GM23338 (cell line): ENCODE results near the gene CRAMP1. TPM values are rescaled to one million over a fixed set of nuclear protein-coding genes. Genes with fewer than 3 reads are reported as not detected.

Experiments used
- ATAC-seq: fragments of 200-7000 bp; cut with Tn5 transposase; 3 replicates; pipeline ENCODE4 v1.9.1; 2020
- DNase-seq: peaks from one replicate; pipeline ENCODE4 v3.0.0-alpha.2; 2015; ENCODE audit warnings: low spot score
- H2AFZ ChIP-seq: fragments of 200-600 bp; sonication (generic); 2 replicates; pipeline ENCODE4 v1.8.0; 2016; ENCODE audit warnings: antibody characterized with exemption, mild to moderate bottlenecking, moderate library complexity
- H3F3A ChIP-seq: fragments of 200-600 bp; sonication (generic); replicated peaks from 2 replicates; pipeline ENCODE4 v1.8.0; 2017; ENCODE audit warnings: antibody characterized with exemption, mixed run types, low read depth
- H3K27ac ChIP-seq: fragments of 200-600 bp; sonication (generic); 2 replicates; pipeline ENCODE4 v1.6.1; 2016; ENCODE audit warnings: low read depth
- H3K27me3 ChIP-seq: fragments of 200-600 bp; sonication (generic); 2 replicates; pipeline ENCODE4 v1.8.0; 2016; ENCODE audit warnings: mild to moderate bottlenecking, mixed run types, moderate library complexity; ENCODE audit not compliant: insufficient read depth
- H3K36me3 ChIP-seq: fragments of 200-600 bp; sonication (generic); 2 replicates; pipeline ENCODE4 v1.8.0; 2016; ENCODE audit warnings: mild to moderate bottlenecking; ENCODE audit not compliant: insufficient read depth
- H3K4me1 ChIP-seq: fragments of 200-600 bp; sonication (generic); 2 replicates; pipeline ENCODE4 v1.8.0; 2016; ENCODE audit warnings: mild to moderate bottlenecking, moderate library complexity; ENCODE audit not compliant: insufficient read depth
- H3K4me2 ChIP-seq: fragments of 200-600 bp; sonication (generic); 2 replicates; pipeline ENCODE4 v1.7.1; 2017; ENCODE audit warnings: mixed run types
- H3K4me3 ChIP-seq: fragments of 200-600 bp; sonication (generic); 2 replicates; pipeline ENCODE4 v1.6.1; 2016; ENCODE audit warnings: mixed run types
- H3K79me2 ChIP-seq: fragments of 200-600 bp; sonication (generic); replicated peaks from 2 replicates; pipeline ENCODE4 v1.8.0; 2017; ENCODE audit warnings: mild to moderate bottlenecking; ENCODE audit not compliant: insufficient read depth
- H3K9me2 ChIP-seq: fragments of 200-600 bp; sonication (generic); 2 replicates; pipeline ENCODE4 v1.8.0; 2017; ENCODE audit not compliant: insufficient read depth
- H4K20me1 ChIP-seq: fragments of 200-600 bp; sonication (generic); replicated peaks from 2 replicates; pipeline ENCODE4 v1.8.0; 2017; ENCODE audit warnings: mild to moderate bottlenecking; ENCODE audit not compliant: insufficient read depth
- H3K27ac Mint-ChIP-seq: 2 replicates; pipeline ENCODE4 v1.8.0; 2020; ENCODE audit warnings: inconsistent platforms, mild to moderate bottlenecking, moderate library complexity, mixed read lengths
- H3K27me3 Mint-ChIP-seq: 3 replicates; pipeline ENCODE4 v1.8.0; 2022; ENCODE audit warnings: low read depth, mild to moderate bottlenecking, moderate library complexity, mixed read lengths, inconsistent platforms; ENCODE audit not compliant: insufficient read depth, poor library complexity
- H3K36me3 Mint-ChIP-seq: 3 replicates; pipeline ENCODE4 v1.8.0; 2021; ENCODE audit warnings: low read depth, mild to moderate bottlenecking, inconsistent platforms, moderate library complexity, mixed read lengths
- H3K4me1 Mint-ChIP-seq: 3 replicates; pipeline ENCODE4 v1.8.0; 2020; ENCODE audit warnings: mild to moderate bottlenecking, inconsistent platforms, mixed read lengths
- H3K4me3 Mint-ChIP-seq: 3 replicates; pipeline ENCODE4 v1.8.0; 2021; ENCODE audit warnings: moderate library complexity, mild to moderate bottlenecking, inconsistent platforms, mixed read lengths
- H3K9me3 Mint-ChIP-seq: 3 replicates; pipeline ENCODE4 v1.8.0; 2020; ENCODE audit warnings: moderate library complexity, mild to moderate bottlenecking, inconsistent platforms, mixed read lengths
- CREB1 ChIP-seq: fragments of 250-450 bp; sonication (Bioruptor Pico); IDR thresholded peaks from 2 replicates; pipeline ENCODE4 v1.5.0; 2020; ENCODE audit warnings: low read depth, mild to moderate bottlenecking, moderate library complexity
- EZH2 ChIP-seq: fragments of 200-600 bp; sonication (generic); IDR thresholded peaks from one replicate; pipeline ENCODE4 v1.8.0; 2017; ENCODE audit warnings: antibody characterized with exemption, mild to moderate bottlenecking, low read depth; ENCODE audit not compliant: unreplicated experiment
- EZH2phosphoT487 ChIP-seq: fragments of 200-600 bp; sonication (generic); IDR thresholded peaks from one replicate; pipeline ENCODE4 v1.8.1; 2018; ENCODE audit warnings: antibody characterized with exemption; ENCODE audit not compliant: unreplicated experiment
- JUNB ChIP-seq: IDR thresholded peaks from one replicate; pipeline ENCODE4 v1.6.1; 2016; ENCODE audit warnings: antibody characterized with exemption; ENCODE audit not compliant: unreplicated experiment
- NANOG ChIP-seq: IDR thresholded peaks from 2 replicates; pipeline ENCODE4 v1.6.1; 2016; ENCODE audit warnings: antibody characterized with exemption, borderline replicate concordance
- STAT1 ChIP-seq: IDR thresholded peaks from one replicate; pipeline ENCODE4 v1.6.1; 2016; ENCODE audit warnings: antibody characterized with exemption; ENCODE audit not compliant: unreplicated experiment
- polyA plus RNA-seq: library from polyadenylated mRNA; unstranded; fragments of >200 nt; fragmentation: Nextera tagmentation; extraction: Ambion mirVana; gene quantifications from 2 replicates; pipeline ENCODE4 v1.2.1, GENCODE V29; 2016
- total RNA-seq: library from RNA; depleted of rRNA; stranded (reverse); fragments of >200 nt; shearing (Covaris generic); gene quantifications from 2 replicates; pipeline ENCODE4 v1.2.3, GENCODE V29; 2014
- TF ChIP-seq, protein P1 (sequence below): fragments of 250-450 bp; sonication (Bioruptor Pico); IDR thresholded peaks from 2 replicates; pipeline ENCODE4 v1.5.0; 2020; ENCODE audit warnings: mild to moderate bottlenecking, moderate library complexity
- TF ChIP-seq, protein P2 (sequence below): IDR thresholded peaks from 2 replicates; pipeline ENCODE4 v1.6.1; 2016; ENCODE audit warnings: antibody characterized with exemption

CRAMP1 gene
- total and polyA plus RNA-seq, 2 experiments from 2014 or later = 3.4 to 16.7 TPM

- TF ChIP-seq, protein P1, sequence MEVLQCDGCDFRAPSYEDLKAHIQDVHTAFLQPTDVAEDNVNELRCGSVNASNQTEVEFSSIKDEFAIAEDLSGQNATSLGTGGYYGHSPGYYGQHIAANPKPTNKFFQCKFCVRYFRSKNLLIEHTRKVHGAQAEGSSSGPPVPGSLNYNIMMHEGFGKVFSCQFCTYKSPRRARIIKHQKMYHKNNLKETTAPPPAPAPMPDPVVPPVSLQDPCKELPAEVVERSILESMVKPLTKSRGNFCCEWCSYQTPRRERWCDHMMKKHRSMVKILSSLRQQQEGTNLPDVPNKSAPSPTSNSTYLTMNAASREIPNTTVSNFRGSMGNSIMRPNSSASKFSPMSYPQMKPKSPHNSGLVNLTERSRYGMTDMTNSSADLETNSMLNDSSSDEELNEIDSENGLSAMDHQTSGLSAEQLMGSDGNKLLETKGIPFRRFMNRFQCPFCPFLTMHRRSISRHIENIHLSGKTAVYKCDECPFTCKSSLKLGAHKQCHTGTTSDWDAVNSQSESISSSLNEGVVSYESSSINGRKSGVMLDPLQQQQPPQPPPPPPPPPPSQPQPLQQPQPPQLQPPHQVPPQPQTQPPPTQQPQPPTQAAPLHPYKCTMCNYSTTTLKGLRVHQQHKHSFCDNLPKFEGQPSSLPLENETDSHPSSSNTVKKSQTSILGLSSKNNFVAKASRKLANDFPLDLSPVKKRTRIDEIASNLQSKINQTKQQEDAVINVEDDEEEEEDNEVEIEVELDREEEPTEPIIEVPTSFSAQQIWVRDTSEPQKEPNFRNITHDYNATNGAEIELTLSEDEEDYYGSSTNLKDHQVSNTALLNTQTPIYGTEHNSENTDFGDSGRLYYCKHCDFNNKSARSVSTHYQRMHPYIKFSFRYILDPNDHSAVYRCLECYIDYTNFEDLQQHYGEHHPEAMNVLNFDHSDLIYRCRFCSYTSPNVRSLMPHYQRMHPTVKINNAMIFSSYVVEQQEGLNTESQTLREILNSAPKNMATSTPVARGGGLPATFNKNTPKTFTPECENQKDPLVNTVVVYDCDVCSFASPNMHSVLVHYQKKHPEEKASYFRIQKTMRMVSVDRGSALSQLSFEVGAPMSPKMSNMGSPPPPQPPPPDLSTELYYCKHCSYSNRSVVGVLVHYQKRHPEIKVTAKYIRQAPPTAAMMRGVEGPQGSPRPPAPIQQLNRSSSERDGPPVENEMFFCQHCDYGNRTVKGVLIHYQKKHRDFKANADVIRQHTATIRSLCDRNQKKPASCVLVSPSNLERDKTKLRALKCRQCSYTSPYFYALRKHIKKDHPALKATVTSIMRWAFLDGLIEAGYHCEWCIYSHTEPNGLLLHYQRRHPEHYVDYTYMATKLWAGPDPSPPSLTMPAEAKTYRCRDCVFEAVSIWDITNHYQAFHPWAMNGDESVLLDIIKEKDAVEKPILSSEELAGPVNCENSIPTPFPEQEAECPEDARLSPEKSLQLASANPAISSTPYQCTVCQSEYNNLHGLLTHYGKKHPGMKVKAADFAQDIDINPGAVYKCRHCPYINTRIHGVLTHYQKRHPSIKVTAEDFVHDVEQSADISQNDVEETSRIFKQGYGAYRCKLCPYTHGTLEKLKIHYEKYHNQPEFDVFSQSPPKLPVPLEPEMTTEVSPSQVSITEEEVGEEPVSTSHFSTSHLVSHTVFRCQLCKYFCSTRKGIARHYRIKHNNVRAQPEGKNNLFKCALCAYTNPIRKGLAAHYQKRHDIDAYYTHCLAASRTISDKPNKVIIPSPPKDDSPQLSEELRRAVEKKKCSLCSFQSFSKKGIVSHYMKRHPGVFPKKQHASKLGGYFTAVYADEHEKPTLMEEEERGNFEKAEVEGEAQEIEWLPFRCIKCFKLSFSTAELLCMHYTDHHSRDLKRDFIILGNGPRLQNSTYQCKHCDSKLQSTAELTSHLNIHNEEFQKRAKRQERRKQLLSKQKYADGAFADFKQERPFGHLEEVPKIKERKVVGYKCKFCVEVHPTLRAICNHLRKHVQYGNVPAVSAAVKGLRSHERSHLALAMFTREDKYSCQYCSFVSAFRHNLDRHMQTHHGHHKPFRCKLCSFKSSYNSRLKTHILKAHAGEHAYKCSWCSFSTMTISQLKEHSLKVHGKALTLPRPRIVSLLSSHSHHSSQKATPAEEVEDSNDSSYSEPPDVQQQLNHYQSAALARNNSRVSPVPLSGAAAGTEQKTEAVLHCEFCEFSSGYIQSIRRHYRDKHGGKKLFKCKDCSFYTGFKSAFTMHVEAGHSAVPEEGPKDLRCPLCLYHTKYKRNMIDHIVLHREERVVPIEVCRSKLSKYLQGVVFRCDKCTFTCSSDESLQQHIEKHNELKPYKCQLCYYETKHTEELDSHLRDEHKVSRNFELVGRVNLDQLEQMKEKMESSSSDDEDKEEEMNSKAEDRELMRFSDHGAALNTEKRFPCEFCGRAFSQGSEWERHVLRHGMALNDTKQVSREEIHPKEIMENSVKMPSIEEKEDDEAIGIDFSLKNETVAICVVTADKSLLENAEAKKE = no peak
- TF ChIP-seq STAT1 = no peak
Observed at GRCh38 chr16:1619976-1620375, 7.8 kb downstream of the CRAMP1 start (continued).

DNA sequence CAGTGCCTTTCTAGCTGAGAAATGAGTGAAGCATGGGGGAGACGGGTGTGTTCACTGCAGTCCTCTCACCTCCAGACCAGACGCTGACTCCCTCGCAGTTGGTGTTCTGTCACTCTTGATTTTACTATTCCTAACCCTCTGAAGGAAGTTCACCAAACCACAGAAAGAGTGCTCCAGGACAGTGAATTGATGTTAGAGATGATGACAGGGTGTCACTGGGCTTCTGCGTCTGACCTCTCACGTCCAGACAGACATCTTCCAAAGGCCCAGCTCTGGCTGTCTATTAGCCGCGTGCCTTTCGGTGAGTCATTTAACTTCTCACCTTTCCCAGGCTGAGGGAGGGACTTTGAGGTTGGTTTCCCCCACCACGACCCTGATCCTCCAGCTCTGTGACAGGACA, 8.2 kb downstream of the CRAMP1 start:
- Mint-ChIP-seq H3K9me3 (no peaks in the 10 kb centered on the region), H3K36me3 (peaks cover 40% of the 10 kb centered on the region), H3K27ac (no peak overlapping the region), H3K4me1 (peaks cover 4% of the 10 kb centered on the region), H3K4me3 (no peak overlapping the region), H3K27me3 (peaks cover 4% of the 10 kb centered on the region)
- Histone ChIP-seq H3K4me2 (no peak overlapping the region), H3K79me2 (peaks cover 97% of the 10 kb centered on the region), H3K27ac (no peak overlapping the region), H3K27me3 (no peaks in the 10 kb centered on the region), H3K9me2 (no peaks in the 10 kb centered on the region), H2AFZ (no peak overlapping the region), H3K4me1 (peaks cover 5% of the 10 kb centered on the region), H3K36me3 (0 out of 2 replicates have a peak, but pooled peaks cover 7% of the 10 kb centered on the region), H3K4me3 (no peak overlapping the region), H3F3A (0 out of 2 replicates have a peak, but pooled peaks cover 2% of the 10 kb centered on the region), H4K20me1 (peaks cover 31% of the 10 kb centered on the region)
- DNase-seq = no peak
- ATAC-seq = no peak
- TF ChIP-seq JUNB (no peak), CREB1 (CRISPR knock-in tag) (no peak), NANOG (no peak), EZH2phosphoT487 (no peak), EZH2 (no peak)
- TF ChIP-seq, protein P1 = no peak
- TF ChIP-seq, protein P2, sequence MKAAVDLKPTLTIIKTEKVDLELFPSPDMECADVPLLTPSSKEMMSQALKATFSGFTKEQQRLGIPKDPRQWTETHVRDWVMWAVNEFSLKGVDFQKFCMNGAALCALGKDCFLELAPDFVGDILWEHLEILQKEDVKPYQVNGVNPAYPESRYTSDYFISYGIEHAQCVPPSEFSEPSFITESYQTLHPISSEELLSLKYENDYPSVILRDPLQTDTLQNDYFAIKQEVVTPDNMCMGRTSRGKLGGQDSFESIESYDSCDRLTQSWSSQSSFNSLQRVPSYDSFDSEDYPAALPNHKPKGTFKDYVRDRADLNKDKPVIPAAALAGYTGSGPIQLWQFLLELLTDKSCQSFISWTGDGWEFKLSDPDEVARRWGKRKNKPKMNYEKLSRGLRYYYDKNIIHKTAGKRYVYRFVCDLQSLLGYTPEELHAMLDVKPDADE = no peak
